Hematopoietic multipotent progenitor cell treated with erythropoietin and hydrocortisone succinate and interleukin-3 and kit ligand, for 4 days (in vitro differentiated cells): ENCODE measurements around the gene DOK5.
A peak's percentile ranks its signal among the peaks of the same experiment; 100 is the strongest.

ENCODE experiments used
- DNase-seq: peaks from one replicate; pipeline ENCODE4 v3.0.0-alpha.2; 2015

Gene DOK5

GRCh38 chr20:54650052-54650719 is 174.8 kb downstream of the DOK5 start:
- no peak for DNase-seq

GRCh38 chr20:54651252-54651651 is 175.9 kb downstream of the DOK5 start:
- DNase-seq: no peak

GRCh38 chr20:54654450-54654849 is 179.1 kb downstream of the DOK5 start:
- DNase-seq: no peak

GRCh38 chr20:54657268-54657826 is 182.0 kb downstream of the DOK5 start:
- no peak for DNase-seq

GRCh38 chr20:54658525-54658924 is 183.1 kb downstream of the DOK5 start:
- DNase-seq: no peak

GRCh38 chr20:54661265-54661664 is 185.9 kb downstream of the DOK5 start:
- DNase-seq: no peak

- DNase-seq: no peak
Measured at GRCh38 chr20:54661880-54662465, 186.6 kb downstream of the DOK5 start.

- no peak for DNase-seq
Measured at GRCh38 chr20:54665812-54666211, 190.4 kb downstream of the DOK5 start.

- peak; percentile 50 for DNase-seq
Measured at GRCh38 chr20:54668271-54669039, 193.1 kb downstream of the DOK5 start.

- DNase-seq: no peak
Measured at GRCh38 chr20:54669040-54669363, 193.6 kb downstream of the DOK5 start.

GRCh38 chr20:54678253-54678652 is 202.9 kb downstream of the DOK5 start:
- DNase-seq: no peak

- no peak for DNase-seq
Measured at GRCh38 chr20:54680439-54680838, 205.0 kb downstream of the DOK5 start.

GRCh38 chr20:54680872-54681619 is 205.7 kb downstream of the DOK5 start:
- peak; percentile 74 for DNase-seq

GRCh38 chr20:54681869-54682268 is 206.5 kb downstream of the DOK5 start:
- DNase-seq: no peak

- no peak for DNase-seq
Measured at GRCh38 chr20:54688476-54688875, 213.1 kb downstream of the DOK5 start.

GRCh38 chr20:54690323-54690722 is 214.9 kb downstream of the DOK5 start:
- no peak for DNase-seq

GRCh38 chr20:54691327-54691726 is 215.9 kb downstream of the DOK5 start:
- no peak for DNase-seq

GRCh38 chr20:54692168-54692887 is 216.9 kb downstream of the DOK5 start:
- no peak for DNase-seq

- DNase-seq: no peak
Measured at GRCh38 chr20:54694516-54694915, 219.1 kb downstream of the DOK5 start.

- no peak for DNase-seq
Measured at GRCh38 chr20:54698373-54698772, 223.0 kb downstream of the DOK5 start.
